ENCODE data around the gene FBLN1. TPM values are rescaled to one million over a fixed set of nuclear protein-coding genes. Genes with fewer than 3 reads are reported as not detected.
"Not testable (repeated sequence)": the region's sequence is repeated elsewhere in the genome, so short reads cannot be mapped to it uniquely, and the experiment has no call there.

FBLN1 gene
- total RNA-seq, 1 donor from 2014 or later: 238 TPM

DNA sequence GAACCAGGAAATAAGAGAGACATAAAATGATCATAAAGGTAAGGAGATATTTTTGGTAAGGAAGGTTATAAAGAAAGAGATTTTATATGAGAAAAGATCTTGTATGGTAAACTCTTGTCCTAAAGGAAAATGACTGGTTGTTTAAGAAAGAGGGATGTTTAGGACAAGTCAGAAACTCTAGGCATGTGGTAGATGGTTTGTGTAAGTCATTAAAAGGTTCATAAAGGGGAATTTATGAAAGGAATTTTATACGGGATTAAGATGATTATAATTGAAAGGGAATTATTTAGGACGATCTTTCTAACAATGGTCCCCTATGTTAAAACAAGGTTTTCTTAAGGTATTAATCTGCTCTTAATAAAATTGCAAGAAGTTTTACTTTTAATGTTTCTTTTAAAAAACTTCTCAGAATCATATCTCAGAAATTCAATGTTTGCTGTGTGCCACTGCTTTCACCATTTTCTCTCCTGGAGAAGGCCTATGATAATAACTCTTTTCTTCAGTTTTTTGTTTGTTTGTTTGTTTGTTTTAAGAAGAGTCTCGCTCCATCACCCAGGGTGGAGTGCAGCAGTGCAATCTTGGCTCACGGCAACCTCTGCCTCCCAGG lies 13.8 kb upstream of the FBLN1 start:
- H3K9me3 Mint-ChIP-seq (ENCODE audit: unreplicated experiment): no peaks in the 10 kb centered on the region
- H3K4me1 Mint-ChIP-seq (ENCODE audit: unreplicated experiment): peaks cover 11% of the 10 kb centered on the region
- TF ChIP-seq, protein P1, sequence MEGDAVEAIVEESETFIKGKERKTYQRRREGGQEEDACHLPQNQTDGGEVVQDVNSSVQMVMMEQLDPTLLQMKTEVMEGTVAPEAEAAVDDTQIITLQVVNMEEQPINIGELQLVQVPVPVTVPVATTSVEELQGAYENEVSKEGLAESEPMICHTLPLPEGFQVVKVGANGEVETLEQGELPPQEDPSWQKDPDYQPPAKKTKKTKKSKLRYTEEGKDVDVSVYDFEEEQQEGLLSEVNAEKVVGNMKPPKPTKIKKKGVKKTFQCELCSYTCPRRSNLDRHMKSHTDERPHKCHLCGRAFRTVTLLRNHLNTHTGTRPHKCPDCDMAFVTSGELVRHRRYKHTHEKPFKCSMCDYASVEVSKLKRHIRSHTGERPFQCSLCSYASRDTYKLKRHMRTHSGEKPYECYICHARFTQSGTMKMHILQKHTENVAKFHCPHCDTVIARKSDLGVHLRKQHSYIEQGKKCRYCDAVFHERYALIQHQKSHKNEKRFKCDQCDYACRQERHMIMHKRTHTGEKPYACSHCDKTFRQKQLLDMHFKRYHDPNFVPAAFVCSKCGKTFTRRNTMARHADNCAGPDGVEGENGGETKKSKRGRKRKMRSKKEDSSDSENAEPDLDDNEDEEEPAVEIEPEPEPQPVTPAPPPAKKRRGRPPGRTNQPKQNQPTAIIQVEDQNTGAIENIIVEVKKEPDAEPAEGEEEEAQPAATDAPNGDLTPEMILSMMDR (IDR thresholded peaks at IDR 0.05; ENCODE audit: unreplicated experiment): no peak

DNA sequence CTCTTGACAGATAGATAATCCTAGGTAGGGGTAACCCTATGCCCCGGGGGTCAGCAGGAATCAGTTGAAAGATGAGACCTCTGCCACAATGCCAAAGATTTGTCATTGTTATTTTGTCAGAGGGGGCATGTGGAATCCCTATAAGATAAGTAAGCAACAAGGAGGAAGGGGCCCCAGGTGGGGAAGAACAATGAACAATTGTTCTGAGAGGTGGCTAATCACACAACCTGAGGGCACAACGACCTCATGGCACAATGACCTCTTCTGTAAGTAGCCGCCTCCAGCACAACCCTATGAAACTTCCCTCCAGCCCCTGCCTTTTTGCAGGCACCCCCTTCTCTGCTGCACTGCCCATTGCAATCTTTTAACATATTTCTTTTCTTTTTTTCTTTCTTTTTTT lies 11.8 kb upstream of the FBLN1 start:
- TF ChIP-seq, protein P1 (IDR thresholded peaks at IDR 0.05; ENCODE audit: unreplicated experiment): no peak
- Mint-ChIP-seq H3K9me3 (ENCODE audit: unreplicated experiment) (no peaks in the 10 kb centered on the region), H3K36me3 (ENCODE audit: low read depth, unreplicated experiment) (no peaks in the 10 kb centered on the region), H3K27ac (ENCODE audit: unreplicated experiment) (no peak overlapping the region), H3K4me1 (ENCODE audit: unreplicated experiment) (peaks cover 11% of the 10 kb centered on the region), H3K27me3 (ENCODE audit: unreplicated experiment) (peaks cover 2% of the 10 kb centered on the region), H3K4me3 (ENCODE audit: unreplicated experiment) (no peak overlapping the region)
- no peak for DNase-seq (ENCODE audit: low spot score)

More for the DNA sequence above, 13.8 kb upstream of the FBLN1 start:
- H3K36me3 Mint-ChIP-seq (ENCODE audit: low read depth, unreplicated experiment): no peaks in the 10 kb centered on the region
- no peak overlapping the region for H3K4me3 Mint-ChIP-seq (ENCODE audit: unreplicated experiment)
- H3K27ac Mint-ChIP-seq (ENCODE audit: unreplicated experiment): no peak overlapping the region
- peaks cover 2% of the 10 kb centered on the region for H3K27me3 Mint-ChIP-seq (ENCODE audit: unreplicated experiment)
- DNase-seq (ENCODE audit: low spot score): no peak

DNA sequence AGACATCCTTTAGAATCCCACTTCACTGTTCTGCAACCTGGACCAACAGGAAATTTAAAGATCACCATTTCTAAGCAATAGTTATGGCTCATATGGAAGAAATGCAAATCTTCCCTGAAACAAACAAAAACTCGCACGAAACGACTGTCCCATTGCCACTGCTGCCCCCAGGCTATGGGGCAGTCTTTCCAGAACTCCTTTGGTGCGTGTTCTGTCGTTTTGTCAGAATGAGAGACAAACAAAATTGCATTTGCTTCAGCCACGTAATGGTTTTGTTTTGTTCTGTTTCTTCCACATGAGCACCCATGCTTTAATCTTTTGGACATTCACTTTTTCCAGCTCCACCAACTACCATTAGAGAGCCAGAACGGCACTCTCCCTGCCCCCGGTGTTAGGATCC lies 10.8 kb upstream of the FBLN1 start:
- no peak overlapping the region for H3K4me3 Mint-ChIP-seq (ENCODE audit: unreplicated experiment)
- H3K27ac Mint-ChIP-seq (ENCODE audit: unreplicated experiment): no peak overlapping the region
- peaks cover 2% of the 10 kb centered on the region for H3K27me3 Mint-ChIP-seq (ENCODE audit: unreplicated experiment)
- TF ChIP-seq, protein P1 (IDR thresholded peaks at IDR 0.05; ENCODE audit: unreplicated experiment): no peak
- no peak for DNase-seq (ENCODE audit: low spot score)
- no peaks in the 10 kb centered on the region for H3K36me3 Mint-ChIP-seq (ENCODE audit: low read depth, unreplicated experiment)
- peaks cover 11% of the 10 kb centered on the region for H3K4me1 Mint-ChIP-seq (ENCODE audit: unreplicated experiment)
- H3K9me3 Mint-ChIP-seq (ENCODE audit: unreplicated experiment): no peaks in the 10 kb centered on the region

DNA sequence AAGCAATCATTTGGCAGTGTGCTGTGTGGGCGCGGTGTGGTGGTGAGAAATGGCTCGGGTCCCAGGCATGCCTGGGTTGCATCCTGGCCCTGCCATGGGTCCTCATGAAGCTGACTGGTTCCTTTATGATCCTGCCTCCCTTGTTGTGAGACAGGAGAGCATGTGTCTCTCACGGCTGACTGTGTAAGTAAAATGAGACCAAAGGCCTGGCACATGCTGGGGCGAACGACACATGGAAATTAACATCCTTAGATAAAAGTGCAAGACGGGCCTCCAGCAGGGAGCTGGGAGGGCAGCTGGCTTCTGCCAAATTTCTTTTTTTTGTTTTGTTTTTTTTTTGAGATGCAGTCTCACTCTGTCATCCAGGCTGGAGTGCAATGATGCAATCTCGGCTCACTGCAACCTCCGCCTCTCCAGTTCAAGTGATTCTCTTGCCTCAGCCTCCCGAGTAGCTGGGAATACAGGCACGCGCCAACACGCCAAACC lies 9.4 kb upstream of the FBLN1 start:
- H3K27ac Mint-ChIP-seq (ENCODE audit: unreplicated experiment): no peak overlapping the region
- no peak overlapping the region for H3K4me3 Mint-ChIP-seq (ENCODE audit: unreplicated experiment)
- H3K9me3 Mint-ChIP-seq (ENCODE audit: unreplicated experiment): no peaks in the 10 kb centered on the region
- TF ChIP-seq, protein P1 (IDR thresholded peaks at IDR 0.05; ENCODE audit: unreplicated experiment): no peak
- H3K36me3 Mint-ChIP-seq (ENCODE audit: low read depth, unreplicated experiment): no peaks in the 10 kb centered on the region
- peaks cover 2% of the 10 kb centered on the region for H3K27me3 Mint-ChIP-seq (ENCODE audit: unreplicated experiment)
- peaks cover 11% of the 10 kb centered on the region for H3K4me1 Mint-ChIP-seq (ENCODE audit: unreplicated experiment)
- no peak for DNase-seq (ENCODE audit: low spot score)

DNA sequence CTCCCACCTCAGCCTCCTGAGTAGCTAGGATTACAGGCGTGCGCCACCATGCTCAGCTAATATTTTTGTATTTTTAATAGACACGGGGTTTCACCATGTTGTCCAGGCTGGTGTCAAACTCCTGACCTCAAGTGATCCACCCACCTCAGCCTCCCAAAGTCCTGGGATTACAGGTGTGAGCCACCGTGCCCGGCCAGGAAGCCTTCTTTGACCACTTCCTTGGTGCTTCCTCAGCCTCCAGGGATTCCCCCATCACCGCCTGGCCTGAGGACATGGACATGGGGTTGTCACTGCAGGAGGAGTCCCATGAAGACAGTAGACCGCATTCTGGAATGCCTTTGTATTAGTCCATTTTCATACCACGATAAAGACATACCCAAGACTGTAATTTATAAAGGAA lies 8.4 kb upstream of the FBLN1 start:
- not testable (repeated sequence) for DNase-seq (ENCODE audit: low spot score); H3K27ac Mint-ChIP-seq (ENCODE audit: unreplicated experiment); H3K4me3 Mint-ChIP-seq (ENCODE audit: unreplicated experiment); H3K27me3 Mint-ChIP-seq (ENCODE audit: unreplicated experiment); H3K9me3 Mint-ChIP-seq (ENCODE audit: unreplicated experiment); H3K36me3 Mint-ChIP-seq (ENCODE audit: low read depth, unreplicated experiment)
- H3K4me1 Mint-ChIP-seq (ENCODE audit: unreplicated experiment): peaks cover 11% of the 10 kb centered on the region

DNA sequence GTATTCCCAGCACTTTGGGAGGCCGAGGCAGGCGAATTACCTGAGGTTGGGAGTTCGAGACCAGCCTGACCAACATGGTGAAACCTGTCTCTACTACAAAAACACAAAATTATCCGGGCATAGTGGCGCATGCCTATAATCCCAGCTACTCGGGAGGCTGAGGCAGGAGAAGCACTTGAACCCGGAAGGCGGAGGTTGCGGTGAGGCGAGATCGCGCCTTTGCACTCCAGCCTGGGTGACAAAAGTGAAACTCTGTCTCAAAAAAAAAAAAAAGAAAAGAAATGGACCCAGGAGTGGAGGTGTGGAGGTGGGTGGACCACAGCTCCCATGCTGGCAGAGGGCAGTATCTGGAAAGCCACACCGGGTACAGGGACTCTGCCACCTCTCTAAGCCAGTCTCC lies 7.1 kb upstream of the FBLN1 start:
- H3K9me3 Mint-ChIP-seq (ENCODE audit: unreplicated experiment); H3K27ac Mint-ChIP-seq (ENCODE audit: unreplicated experiment); H3K4me3 Mint-ChIP-seq (ENCODE audit: unreplicated experiment); DNase-seq (ENCODE audit: low spot score); H3K36me3 Mint-ChIP-seq (ENCODE audit: low read depth, unreplicated experiment); H3K27me3 Mint-ChIP-seq (ENCODE audit: unreplicated experiment): not testable (repeated sequence)
- peaks cover 13% of the 10 kb centered on the region for H3K4me1 Mint-ChIP-seq (ENCODE audit: unreplicated experiment)

Measured in endothelial cell (in vitro differentiated cells).